Heart right ventricle (tissue), 16 donors: ENCODE data around the gene NEDD4. TPM values are rescaled to one million over a fixed set of nuclear protein-coding genes. Genes with fewer than 3 reads are reported as not detected.

Experiments
- ATAC-seq, 8 donors: fragments of 200-7000 bp; cut with Tn5 transposase; one replicate each; pipeline ENCODE4 v1.9.1; 2020; ENCODE audit warnings: mild to moderate bottlenecking in 8 of 8, moderate library complexity in 8 of 8, moderate number of reproducible peaks in 1 of 8
- DNase-seq, 2 donors: peaks; one replicate each; pipeline ENCODE4 v3.0.0-alpha.2; 2020
- H3K27ac ChIP-seq, 10 donors: fragments of 200-600 bp; sonication (generic) in 2 of 10; one replicate each; pipeline versions ENCODE4 v1.5.0 to v1.8.0; 2020 to 2022; ENCODE audit warnings: mild to moderate bottlenecking in 3 of 10
- H3K27me3 ChIP-seq, 7 donors: fragments of 200-600 bp; one replicate each; pipeline ENCODE4 v1.8.0; 2021 to 2022; ENCODE audit warnings: mild to moderate bottlenecking in 2 of 7
- H3K36me3 ChIP-seq, 9 donors: fragments of 200-600 bp; sonication (generic) in 1 of 9; one replicate each; pipeline versions ENCODE4 v1.5.0 to v1.8.0; 2020 to 2022; ENCODE audit warnings: mild to moderate bottlenecking in 2 of 9
- H3K4me1 ChIP-seq, 9 donors: fragments of 200-600 bp; sonication (generic) in 1 of 9; one replicate each; pipeline versions ENCODE4 v1.5.0 to v1.8.0; 2020 to 2022; ENCODE audit warnings: mild to moderate bottlenecking in 4 of 9
- H3K4me3 ChIP-seq, 10 donors: fragments of 200-600 bp; sonication (generic) in 2 of 10; one replicate each; pipeline versions ENCODE4 v1.5.0 to v1.8.0; 2020 to 2022; ENCODE audit warnings: mild to moderate bottlenecking in 7 of 10, moderate library complexity in 2 of 10
- H3K9me3 ChIP-seq, 11 donors: fragments of 200-600 bp in 10 of 11; sonication (generic) in 2 of 11; one replicate each; pipeline versions ENCODE4 v1.5.0 to v1.8.0; 2013 to 2022; ENCODE audit warnings: mild to moderate bottlenecking in 2 of 11, control low read depth in 1 of 11, moderate library complexity in 1 of 11
- CTCF ChIP-seq, 9 donors: fragments of 200-600 bp; sonication (generic) in 2 of 9; IDR thresholded peaks; one replicate each; pipeline versions ENCODE4 v1.5.0 to v1.8.0; 2021 to 2022; ENCODE audit warnings: antibody characterized with exemption in 9 of 9, mild to moderate bottlenecking in 5 of 9, moderate library complexity in 1 of 9
- WGBS, 2 donors: extraction: QIAGEN DNeasy Blood & Tissue Kit; methylation state at CpG; one replicate each; pipeline ENCODE4 v1.1.7; 2013; ENCODE audit warnings: inconsistent platforms in 1 of 2; 5-methylcytosine and 5-hydroxymethylcytosine counted together
- intact Hi-C, 10 donors: fragments of 100-400 bp; cut with DNase I; formaldehyde crosslinking; loops; one replicate each; pipeline versions ENCODE4 v1.11.1 to v1.14.2; 2022
- long read RNA-seq, 3 donors: library from polyadenylated mRNA; unstranded; transcript quantifications; one replicate each; pipeline ENCODE4 v2.0.0, GENCODE V29; 2020 to 2021
- polyA plus RNA-seq, 2 donors: library from polyadenylated mRNA; stranded (reverse); fragments of 200-250 nt; gene quantifications; one replicate each; pipeline ENCODE4 v1.2.3, GENCODE V29; 2013
- total RNA-seq, 10 donors: library from RNA; stranded (reverse); fragmentation: NEBNext Ultra II Directional in 3 of 10; extraction: Animal tissue kit (Norgen Biotek cat#: 25700) in 3 of 10; gene quantifications; one replicate each; pipeline versions ENCODE4 v1.2.1 to v1.2.4, GENCODE V29; 2021 to 2023
- donor health status: Arrhythmogenic right ventricular cardiomyopathy.
- donor health status: ischemic (EF 13 %, LVEDD 7.1; RV severe dilation, severe dysfunction).
- donor health status: healthy with polysubstance abuse.
- donor health status: DM: no; HTN: yes; CAD: no.
- donor health status: DM: no; HTN: no; CAD: no.
- donor health status: ischemic (EF 25% LVEDD 6.9; RV normal size, moderate dysfunction).
- donor health status: ischemic (EF 25% LVEDD 5.7; RV mildly dilated, moderate dysfunction).
- donor health status: healthy.
- donor health status: DM: yes; HTN: yes; CAD: no.
- donor health status: Ischemic cardiomyopathy.
- donor health status: ischemic (EF 35%, LVEDD 5.7; RV mildly dilated, moderate dysfunction).
- donor health status: nonischemic (EF 11% LVEDD 7.7; RV severe dilation, severe dysfunction).
- donor health status: DM: yes; HTN: yes; CAD: no.
- donor health status: PGD.
- donor health status: ischemic (EF 29% LVEDD 5.4; RV normal size, mild dysfunction).
- donor health status: nonischemic (EF 23%, LVEDD 6.1; RV moderate dilation, normal function).

Gene NEDD4
- total RNA-seq (10 to 100 TPM in 3 of 10 donors, 1 to 10 TPM in 7; 6.8 to 11.5 (median 8.9) TPM), polyA plus RNA-seq (1 to 10 TPM; 3.5 to 4.9 TPM)
- long read RNA-seq, donor 1, full-length matches to known transcripts, result 7 of 14 reads
- long read RNA-seq, donor 1, partial matches to known transcripts, result 3 of 14 reads
- long read RNA-seq, donor 1, other reads (novel, unspliced or antisense), result 4 of 14 reads
- long read RNA-seq, donor 2, full-length matches to known transcripts, result 10 of 19 reads
- long read RNA-seq, donor 2, partial matches to known transcripts, result 2 of 19 reads
- long read RNA-seq, donor 2, other reads (novel, unspliced or antisense), result 7 of 19 reads
- long read RNA-seq, donor 3, full-length matches to known transcripts, result 5 of 16 reads
- long read RNA-seq, donor 3, partial matches to known transcripts, result 6 of 16 reads
- long read RNA-seq, donor 3, other reads (novel, unspliced or antisense), result 5 of 16 reads

GRCh38 chr15:55993111-55993803 is at the start of gene NEDD4:
Gene NEDD4, minus strand, starts transcription at chr15:55993612. Its CDS starts 57 bp downstream, at chr15:55993555.
- no peaks in the 10 kb centered on the region for H3K27me3 ChIP-seq
- peak within 1 kb of the TSS; percentile 66 to 95 (median 92) for H3K4me3 ChIP-seq
- H3K9me3 ChIP-seq, result no peaks in the 10 kb centered on the region
- DNase-seq, result peak; percentile 87 to 91
- WGBS, 2 donors, result 0% methylated on average over 61 to 83 of the region's 83 CpGs
- intact Hi-C loops, result loop anchor here in 6 of 10 donors (5.0 to 10.0 kb wide), 6 partner anchors 49 to 254 kb away; partner anchors contain the start of gene RFX7 (in 2 of the 6)
- peak; percentile 93 to 98 (median 96) for ATAC-seq
- peak within 1 kb of the TSS; percentile 92 to 99 (median 96) for H3K27ac ChIP-seq
- peaks cover 0 to 36% (median 24%) of the 10 kb centered on the region in 9 donors for H3K4me1 ChIP-seq
- peak; percentile 36 to 76 (median 60) for TF ChIP-seq CTCF (IDR thresholded peaks at IDR 0.05)
- H3K36me3 ChIP-seq, result peaks cover 0 to 5% (median 0%) of the 10 kb centered on the region in 9 donors

GRCh38 chr15:56042498-56042897 is 49.1 kb upstream of the NEDD4 start:
- ATAC-seq (no peak), DNase-seq (no peak)
- WGBS, 2 donors, result 72 to 75% methylated on average over 4 of the region's 4 CpGs
- intact Hi-C loops, result loop anchor here in 2 of 10 donors (5.0 kb wide), 1 partner anchor 50 kb away; the partner anchor contains the start of gene NEDD4 (in 2 of the 2)
- H3K27me3 ChIP-seq, result no peaks in the 10 kb centered on the region
- H3K36me3 ChIP-seq, result no peaks in the 10 kb centered on the region
- H3K4me3 ChIP-seq, result no peak overlapping the region
- peak overlapping the region in 4 of 10 donors; percentile 53 to 59 (median 57) for H3K27ac ChIP-seq
- no peak for TF ChIP-seq CTCF (IDR thresholded peaks at IDR 0.05)
- H3K9me3 ChIP-seq, result peaks cover 0 to 6% (median 0%) of the 10 kb centered on the region in 11 donors
- H3K4me1 ChIP-seq, result peaks cover 0 to 20% (median 13%) of the 10 kb centered on the region in 9 donors

- TF ChIP-seq CTCF (IDR thresholded peaks at IDR 0.05), result no peak
- peaks cover 0 to 3% (median 0%) of the 10 kb centered on the region in 11 donors for H3K9me3 ChIP-seq
- no peak for ATAC-seq
- no peaks in the 10 kb centered on the region for H3K27me3 ChIP-seq
- intact Hi-C loops, result loop anchor here in 2 of 10 donors (5.0 kb wide), 1 partner anchor 50 kb away; the partner anchor contains the start of gene NEDD4 (in 2 of the 2)
- H3K36me3 ChIP-seq, result no peaks in the 10 kb centered on the region
- no peak overlapping the region for H3K4me3 ChIP-seq
- WGBS, 2 donors, result 84 to 94% methylated on average over 1 of the region's 1 CpG
- DNase-seq, result no peak
- H3K4me1 ChIP-seq, result peaks cover 0 to 20% (median 13%) of the 10 kb centered on the region in 9 donors
- no peak overlapping the region for H3K27ac ChIP-seq
Observed at GRCh38 chr15:56042031-56042430, 48.6 kb upstream of the NEDD4 start.
